Thoracic aorta (tissue), 2 donors: Measurements from ENCODE around the gene F12. TPM values are rescaled to one million over a fixed set of nuclear protein-coding genes. Genes with fewer than 3 reads are reported as not detected.
A peak's percentile ranks its signal among the peaks of the same experiment; 100 is the strongest.
"Not testable (repeated sequence)": the region's sequence is repeated elsewhere in the genome, so short reads cannot be mapped to it uniquely, and the experiment has no call there.

Source experiments
- ATAC-seq: fragments of 150-250 bp; one replicate; pipeline ENCODE4 v1.8.0; 2017; ENCODE audit warnings: low read depth; ENCODE audit not compliant: insufficient number of reproducible peaks, low FRiP score
- DNase-seq: peaks from one replicate; pipeline ENCODE4 v3.0.0-alpha.2; 2020; ENCODE audit warnings: low spot score
- H3K27ac ChIP-seq, 2 donors: fragments of 200-600 bp; sonication (generic); 1 replicate in 1 of 2; 2 replicates in 1 of 2; pipeline ENCODE4 v1.5.1; 2016; ENCODE audit warnings: mild to moderate bottlenecking in 2 of 2, moderate library complexity in 2 of 2
- H3K27me3 ChIP-seq: fragments of 200-600 bp; sonication (generic); replicated peaks from 2 replicates; pipeline ENCODE4 v1.6.0; 2016; ENCODE audit warnings: mild to moderate bottlenecking; ENCODE audit not compliant: insufficient read depth
- H3K36me3 ChIP-seq: fragments of 200-600 bp; sonication (generic); one replicate; pipeline ENCODE4 v1.5.1; 2016
- H3K4me1 ChIP-seq, 2 donors: fragments of 200-600 bp; sonication (generic); 1 replicate in 1 of 2; 2 replicates in 1 of 2; pipeline versions ENCODE4 v1.5.1 to v1.6.0; 2016; ENCODE audit warnings: low read depth in 2 of 2, mild to moderate bottlenecking in 1 of 2; ENCODE audit not compliant: control insufficient read depth in 1 of 2
- H3K4me3 ChIP-seq: fragments of 200-600 bp; sonication (generic); 2 replicates; pipeline ENCODE4 v1.5.1; 2016; ENCODE audit warnings: mild to moderate bottlenecking
- H3K9me3 ChIP-seq: fragments of 200-600 bp; sonication (generic); 2 replicates; pipeline ENCODE4 v1.5.1; 2016
- CTCF ChIP-seq: fragments of 200-600 bp; sonication (generic); IDR thresholded peaks from one replicate; pipeline ENCODE4 v1.5.1; 2019; ENCODE audit warnings: antibody characterized with exemption
- total RNA-seq, 2 donors: library from RNA; depleted of rRNA; stranded (reverse); fragments of >200 nt; gene quantifications; one replicate each; pipeline versions ENCODE4 v1.1.0 to v1.2.3, GENCODE V29; 2016

Gene F12
- total RNA-seq, 2 donors from 2014 or later = not detected

- no peak for TF ChIP-seq CTCF
- H3K4me1 ChIP-seq = peaks cover 13 to 32% of the 10 kb centered on the region in 2 donors
Measured at GRCh38 chr5:177363565-177363964, 45.8 kb downstream of the F12 start.

DNA sequence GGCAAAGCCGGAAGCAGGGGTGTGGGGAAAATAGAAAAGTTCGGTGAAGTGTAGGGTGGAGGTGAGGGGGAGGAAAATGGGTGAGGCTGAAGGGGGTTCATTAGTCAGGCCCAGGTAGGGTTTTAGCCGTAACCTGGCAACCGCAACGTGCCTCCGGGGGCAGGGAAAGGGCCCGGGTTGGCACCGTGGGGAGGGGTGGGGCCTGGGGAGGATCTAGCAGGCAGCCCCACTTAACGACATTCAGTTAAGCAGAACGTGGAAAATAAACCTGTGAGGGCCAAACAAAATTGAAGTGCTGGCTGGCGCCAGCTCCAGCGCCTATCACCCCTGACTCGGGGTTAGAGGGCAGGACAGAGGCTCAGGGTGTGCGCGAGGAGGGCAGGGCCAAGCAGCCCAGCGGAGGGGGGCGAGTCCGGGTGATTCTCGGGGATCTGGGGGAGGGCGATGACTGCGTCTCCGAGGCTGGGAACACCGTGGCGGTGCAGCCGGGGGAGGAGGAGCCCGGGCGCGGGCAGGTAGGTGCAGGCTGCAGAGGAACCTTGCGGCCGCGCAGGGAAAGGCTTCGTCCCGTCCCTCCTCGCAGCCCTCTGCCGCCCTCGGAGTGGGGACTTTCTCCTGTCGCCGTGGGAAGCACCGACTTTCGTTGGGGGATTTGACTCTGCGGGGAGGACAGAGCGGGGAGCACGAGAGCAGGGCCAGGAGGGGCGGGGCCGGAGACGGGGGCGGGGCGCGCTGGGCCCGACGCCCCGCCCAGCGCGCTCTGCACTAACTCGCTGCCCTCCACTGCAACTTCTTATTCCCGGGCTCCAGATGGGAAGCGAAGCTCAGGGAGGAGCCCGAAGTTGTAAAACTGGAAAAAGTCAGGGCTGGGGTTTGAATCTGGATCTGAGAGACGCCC lies 46.5 kb downstream of the F12 start:
- no peak for ATAC-seq
- H3K27me3 ChIP-seq = no peaks in the 10 kb centered on the region
- no peaks in the 10 kb centered on the region for H3K9me3 ChIP-seq
- H3K27ac ChIP-seq = no peak overlapping the region
- TF ChIP-seq CTCF = no peak
- DNase-seq = no peak
- H3K36me3 ChIP-seq = no peaks in the 10 kb centered on the region
- peaks cover 13 to 28% of the 10 kb centered on the region in 2 donors for H3K4me1 ChIP-seq
- peak overlapping the region; percentile 73 for H3K4me3 ChIP-seq

More at GRCh38 chr5:177363565-177363964, 45.8 kb downstream of the F12 start:
- Histone ChIP-seq H3K9me3 (no peaks in the 10 kb centered on the region), H3K4me3 (peak overlapping the region; percentile 73), H3K36me3 (no peaks in the 10 kb centered on the region), H3K27me3 (no peaks in the 10 kb centered on the region), H3K27ac (no peak overlapping the region)
- no peak for ATAC-seq
- no peak for DNase-seq

- no peak for DNase-seq
- no peak overlapping the region for H3K4me3 ChIP-seq
- no peak overlapping the region for H3K27ac ChIP-seq
- H3K4me1 ChIP-seq = peaks cover 9 to 22% of the 10 kb centered on the region in 2 donors
- no peak for TF ChIP-seq CTCF
- no peaks in the 10 kb centered on the region for H3K36me3 ChIP-seq
- H3K27me3 ChIP-seq = no peaks in the 10 kb centered on the region
- no peaks in the 10 kb centered on the region for H3K9me3 ChIP-seq
- ATAC-seq = no peak
Measured at GRCh38 chr5:177362292-177362609, 47.1 kb downstream of the F12 start.

DNA sequence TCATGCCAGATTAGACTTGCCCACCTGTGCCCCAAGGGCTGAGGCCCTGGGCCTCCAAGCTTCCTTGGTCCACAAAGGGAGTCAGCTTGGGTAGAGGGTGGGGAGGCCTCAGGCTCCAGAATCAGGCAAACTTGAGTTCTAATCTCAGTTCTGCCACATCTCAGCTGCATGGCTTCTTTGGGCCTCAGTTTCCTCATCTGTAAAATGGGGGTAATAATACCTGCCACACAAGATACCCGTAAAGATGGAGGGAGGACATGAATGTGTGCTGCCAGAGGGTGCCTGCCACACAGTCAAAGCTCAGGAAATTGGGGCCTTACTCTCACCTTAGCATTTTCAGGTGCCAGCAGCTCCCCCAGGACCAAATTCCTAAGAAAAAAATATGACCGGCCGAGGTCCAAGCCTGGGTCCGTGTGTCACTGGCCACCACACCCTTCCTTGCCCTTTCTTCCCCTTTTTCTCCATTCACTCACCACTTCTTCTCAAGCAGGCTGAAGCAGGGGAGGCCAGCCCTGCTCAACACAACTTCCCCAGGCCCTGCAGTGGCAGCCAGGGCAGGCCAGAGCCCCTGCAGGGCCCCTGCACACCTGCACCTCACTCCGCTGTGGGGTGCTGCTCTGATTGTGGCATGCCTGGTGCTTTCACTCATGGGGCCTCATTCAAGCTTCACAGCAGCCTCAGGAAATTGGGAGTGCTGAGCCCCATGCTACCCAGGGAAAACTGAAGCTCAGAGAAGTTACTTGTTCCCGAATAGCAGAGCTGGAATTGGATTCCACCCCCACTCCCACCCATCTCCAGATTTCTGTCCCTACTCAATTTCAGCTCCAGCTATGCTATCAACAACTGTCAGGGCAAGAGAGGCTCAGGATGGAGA lies 47.7 kb downstream of the F12 start:
- Histone ChIP-seq H3K9me3 (no peaks in the 10 kb centered on the region), H3K4me1 (peaks cover 9 to 19% of the 10 kb centered on the region in 2 donors), H3K4me3 (no peak overlapping the region), H3K27ac (no peak overlapping the region), H3K27me3 (no peaks in the 10 kb centered on the region), H3K36me3 (no peaks in the 10 kb centered on the region)
- no peak for DNase-seq
- TF ChIP-seq CTCF = no peak
- ATAC-seq = no peak

DNA sequence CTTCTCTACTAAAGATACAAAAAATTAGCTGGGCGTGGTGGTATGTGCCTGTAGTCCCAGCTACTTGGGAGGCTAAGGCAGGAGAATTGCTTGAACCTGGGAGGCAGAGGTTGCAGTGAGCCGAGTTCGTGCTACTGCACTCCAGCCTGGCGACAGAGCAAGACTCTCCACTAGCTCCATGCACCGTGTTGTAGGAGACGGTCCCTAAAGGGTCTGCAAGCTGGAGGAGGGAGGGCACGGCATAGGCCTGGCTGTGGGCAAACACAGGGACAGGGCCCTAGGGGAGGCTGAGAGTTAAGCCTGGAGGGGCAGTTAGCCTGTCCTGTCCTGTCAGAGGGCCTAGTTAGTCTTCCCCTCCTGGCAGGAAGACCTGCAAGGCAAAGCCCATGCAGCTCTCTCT lies 48.6 kb downstream of the F12 start:
- H3K27ac ChIP-seq, H3K4me3 ChIP-seq, H3K27me3 ChIP-seq, H3K36me3 ChIP-seq, DNase-seq, H3K9me3 ChIP-seq, ATAC-seq: not testable (repeated sequence)
- peaks cover 9 to 12% of the 10 kb centered on the region in 2 donors for H3K4me1 ChIP-seq
